T-helper 17 cell (primary cell): Measurements from ENCODE around the gene DNAH9. TPM values are rescaled to one million over a fixed set of nuclear protein-coding genes. Genes with fewer than 3 reads are reported as not detected.

Experiments used
- ATAC-seq: fragments of 150-1000 bp; cut with Tn5 transposase; 2 replicates; pipeline ENCODE4 v1.10.0; 2021; ENCODE audit warnings: mild to moderate bottlenecking, moderate library complexity
- DNase-seq, 3 donors: peaks; one replicate each; pipeline versions ENCODE4 v3.0.0 to v3.0.0-alpha.2; 2020 to 2021
- H3K9me3 ChIP-seq: one replicate; pipeline ENCODE4 v1.7.0; 2013; ENCODE audit warnings: low read length, mild to moderate bottlenecking; ENCODE audit not compliant: control insufficient read depth, poor library complexity, severe bottlenecking
- H3K27ac Mint-ChIP-seq: one replicate; pipeline ENCODE4 v1.8.0; 2022; ENCODE audit warnings: mild to moderate bottlenecking, moderate library complexity, mixed read lengths
- H3K27me3 Mint-ChIP-seq: one replicate; pipeline ENCODE4 v1.8.0; 2022; ENCODE audit warnings: mixed read lengths
- H3K36me3 Mint-ChIP-seq: one replicate; pipeline ENCODE4 v1.8.0; 2022; ENCODE audit warnings: low read depth, mixed read lengths
- H3K4me1 Mint-ChIP-seq: one replicate; pipeline ENCODE4 v1.8.0; 2022; ENCODE audit warnings: mild to moderate bottlenecking, mixed read lengths
- H3K4me3 Mint-ChIP-seq: one replicate; pipeline ENCODE4 v1.8.0; 2022; ENCODE audit warnings: mild to moderate bottlenecking, moderate library complexity, mixed read lengths
- total RNA-seq, 4 donors: library from RNA in 2 of 4; stranded (reverse) in 2 of 4; gene quantifications; one replicate each; pipeline ENCODE4 v1.2.3 and lab custom pipeline; 2022 to 2026

The DNAH9 gene
- total RNA-seq, 2 donors from 2014 or later: not detected

- no peaks in the 10 kb centered on the region for H3K4me1 Mint-ChIP-seq
- H3K9me3 ChIP-seq: no peaks in the 10 kb centered on the region
- peaks cover 17% of the 10 kb centered on the region for H3K27me3 Mint-ChIP-seq
- H3K27ac Mint-ChIP-seq: no peak overlapping the region
- DNase-seq: no peak
- ATAC-seq: no peak
- no peak overlapping the region for H3K4me3 Mint-ChIP-seq
- peaks cover 2% of the 10 kb centered on the region for H3K36me3 Mint-ChIP-seq
Measured at GRCh38 chr17:11900655-11901054, 302.4 kb downstream of the DNAH9 start.

GRCh38 chr17:11901931-11902330, 303.7 kb downstream of the DNAH9 start:
- H3K9me3 ChIP-seq: no peaks in the 10 kb centered on the region
- Mint-ChIP-seq H3K4me3 (no peak overlapping the region), H3K27me3 (peaks cover 17% of the 10 kb centered on the region), H3K36me3 (peaks cover 2% of the 10 kb centered on the region), H3K27ac (no peak overlapping the region), H3K4me1 (no peaks in the 10 kb centered on the region)
- DNase-seq (no peak), ATAC-seq (no peak)

- Mint-ChIP-seq H3K4me3 (no peak overlapping the region), H3K4me1 (no peaks in the 10 kb centered on the region), H3K27ac (no peak overlapping the region), H3K27me3 (no peaks in the 10 kb centered on the region), H3K36me3 (no peaks in the 10 kb centered on the region)
- ATAC-seq (no peak), DNase-seq (no peak)
- no peaks in the 10 kb centered on the region for H3K9me3 ChIP-seq
Measured at GRCh38 chr17:11908711-11909146, 310.5 kb downstream of the DNAH9 start.

- DNase-seq (no peak), ATAC-seq (no peak)
- H3K36me3 Mint-ChIP-seq: no peaks in the 10 kb centered on the region
- H3K4me1 Mint-ChIP-seq: no peaks in the 10 kb centered on the region
- H3K4me3 Mint-ChIP-seq: no peak overlapping the region
- H3K9me3 ChIP-seq: no peaks in the 10 kb centered on the region
- H3K27ac Mint-ChIP-seq: no peak overlapping the region
- H3K27me3 Mint-ChIP-seq: no peaks in the 10 kb centered on the region
Measured at GRCh38 chr17:11909348-11909747, 311.1 kb downstream of the DNAH9 start.

- no peaks in the 10 kb centered on the region for H3K27me3 Mint-ChIP-seq
- H3K9me3 ChIP-seq: no peaks in the 10 kb centered on the region
- ATAC-seq: no peak
Measured at GRCh38 chr17:11916091-11916490, 317.8 kb downstream of the DNAH9 start.

GRCh38 chr17:11917415-11917814, 319.1 kb downstream of the DNAH9 start:
- H3K27ac Mint-ChIP-seq: no peak overlapping the region
- H3K36me3 Mint-ChIP-seq: no peaks in the 10 kb centered on the region
- ATAC-seq (no peak), DNase-seq (no peak)
- no peaks in the 10 kb centered on the region for H3K27me3 Mint-ChIP-seq
- H3K9me3 ChIP-seq: no peaks in the 10 kb centered on the region
- H3K4me3 Mint-ChIP-seq: no peak overlapping the region
- H3K4me1 Mint-ChIP-seq: no peaks in the 10 kb centered on the region

More at GRCh38 chr17:11916091-11916490, 317.8 kb downstream of the DNAH9 start:
- Mint-ChIP-seq H3K4me1 (no peaks in the 10 kb centered on the region), H3K4me3 (no peak overlapping the region), H3K36me3 (no peaks in the 10 kb centered on the region), H3K27ac (no peak overlapping the region)
- DNase-seq: no peak

- no peaks in the 10 kb centered on the region for H3K9me3 ChIP-seq
- DNase-seq (no peak), ATAC-seq (no peak)
- H3K27ac Mint-ChIP-seq: no peak overlapping the region
- H3K4me3 Mint-ChIP-seq: no peak overlapping the region
- no peaks in the 10 kb centered on the region for H3K4me1 Mint-ChIP-seq
- H3K27me3 Mint-ChIP-seq: no peaks in the 10 kb centered on the region
- no peaks in the 10 kb centered on the region for H3K36me3 Mint-ChIP-seq
Measured at GRCh38 chr17:11921296-11921695, 323.0 kb downstream of the DNAH9 start.

- H3K27ac Mint-ChIP-seq: no peak overlapping the region
- ATAC-seq (no peak), DNase-seq (no peak)
- no peaks in the 10 kb centered on the region for H3K27me3 Mint-ChIP-seq
- H3K4me1 Mint-ChIP-seq: no peaks in the 10 kb centered on the region
- H3K4me3 Mint-ChIP-seq: no peak overlapping the region
- no peaks in the 10 kb centered on the region for H3K9me3 ChIP-seq
- no peaks in the 10 kb centered on the region for H3K36me3 Mint-ChIP-seq
Measured at GRCh38 chr17:11922638-11923037, 324.4 kb downstream of the DNAH9 start.

GRCh38 chr17:11924076-11924475, 325.8 kb downstream of the DNAH9 start:
- H3K4me3 Mint-ChIP-seq: no peak overlapping the region
- H3K27me3 Mint-ChIP-seq: no peaks in the 10 kb centered on the region
- no peak overlapping the region for H3K27ac Mint-ChIP-seq
- DNase-seq: no peak
- H3K9me3 ChIP-seq: no peaks in the 10 kb centered on the region
- no peaks in the 10 kb centered on the region for H3K4me1 Mint-ChIP-seq
- ATAC-seq: no peak
- H3K36me3 Mint-ChIP-seq: no peaks in the 10 kb centered on the region

- H3K4me1 Mint-ChIP-seq: no peaks in the 10 kb centered on the region
- DNase-seq (no peak), ATAC-seq (no peak)
Measured at GRCh38 chr17:11925262-11926021, 327.2 kb downstream of the DNAH9 start.

GRCh38 chr17:11928436-11928835, 330.2 kb downstream of the DNAH9 start:
- H3K27ac Mint-ChIP-seq: no peak overlapping the region
- DNase-seq: no peak
- H3K27me3 Mint-ChIP-seq: peaks cover 9% of the 10 kb centered on the region
- H3K4me1 Mint-ChIP-seq: no peaks in the 10 kb centered on the region
- no peak overlapping the region for H3K4me3 Mint-ChIP-seq
- H3K9me3 ChIP-seq: no peaks in the 10 kb centered on the region
- H3K36me3 Mint-ChIP-seq: no peaks in the 10 kb centered on the region
- no peak for ATAC-seq

More at GRCh38 chr17:11925262-11926021, 327.2 kb downstream of the DNAH9 start:
- Mint-ChIP-seq H3K27ac (no peak overlapping the region), H3K36me3 (no peaks in the 10 kb centered on the region), H3K4me3 (no peak overlapping the region), H3K27me3 (peaks cover 7% of the 10 kb centered on the region)
- no peaks in the 10 kb centered on the region for H3K9me3 ChIP-seq

- Mint-ChIP-seq H3K4me3 (no peak overlapping the region), H3K27me3 (peaks cover 14% of the 10 kb centered on the region), H3K4me1 (no peaks in the 10 kb centered on the region), H3K27ac (no peak overlapping the region), H3K36me3 (peaks cover 2% of the 10 kb centered on the region)
- ATAC-seq (no peak), DNase-seq (no peak)
- no peaks in the 10 kb centered on the region for H3K9me3 ChIP-seq
Measured at GRCh38 chr17:11932337-11932898, 334.1 kb downstream of the DNAH9 start.

GRCh38 chr17:11935734-11936406, 337.6 kb downstream of the DNAH9 start:
- Mint-ChIP-seq H3K27ac (no peak overlapping the region), H3K36me3 (peaks cover 2% of the 10 kb centered on the region), H3K27me3 (peaks cover 10% of the 10 kb centered on the region), H3K4me1 (no peaks in the 10 kb centered on the region), H3K4me3 (no peak overlapping the region)
- ATAC-seq (no peak), DNase-seq (no peak)
- no peaks in the 10 kb centered on the region for H3K9me3 ChIP-seq
